Measurements from ENCODE around the gene FAAH. TPM values are rescaled to one million over a fixed set of nuclear protein-coding genes. Genes with fewer than 3 reads are reported as not detected.

The FAAH gene
- total and polyA plus RNA-seq, 2 of the 13 experiments (the other 11 are each of a cell fraction or from before 2014, with no cell fraction given): 5.4 to 11.0 TPM

DNA sequence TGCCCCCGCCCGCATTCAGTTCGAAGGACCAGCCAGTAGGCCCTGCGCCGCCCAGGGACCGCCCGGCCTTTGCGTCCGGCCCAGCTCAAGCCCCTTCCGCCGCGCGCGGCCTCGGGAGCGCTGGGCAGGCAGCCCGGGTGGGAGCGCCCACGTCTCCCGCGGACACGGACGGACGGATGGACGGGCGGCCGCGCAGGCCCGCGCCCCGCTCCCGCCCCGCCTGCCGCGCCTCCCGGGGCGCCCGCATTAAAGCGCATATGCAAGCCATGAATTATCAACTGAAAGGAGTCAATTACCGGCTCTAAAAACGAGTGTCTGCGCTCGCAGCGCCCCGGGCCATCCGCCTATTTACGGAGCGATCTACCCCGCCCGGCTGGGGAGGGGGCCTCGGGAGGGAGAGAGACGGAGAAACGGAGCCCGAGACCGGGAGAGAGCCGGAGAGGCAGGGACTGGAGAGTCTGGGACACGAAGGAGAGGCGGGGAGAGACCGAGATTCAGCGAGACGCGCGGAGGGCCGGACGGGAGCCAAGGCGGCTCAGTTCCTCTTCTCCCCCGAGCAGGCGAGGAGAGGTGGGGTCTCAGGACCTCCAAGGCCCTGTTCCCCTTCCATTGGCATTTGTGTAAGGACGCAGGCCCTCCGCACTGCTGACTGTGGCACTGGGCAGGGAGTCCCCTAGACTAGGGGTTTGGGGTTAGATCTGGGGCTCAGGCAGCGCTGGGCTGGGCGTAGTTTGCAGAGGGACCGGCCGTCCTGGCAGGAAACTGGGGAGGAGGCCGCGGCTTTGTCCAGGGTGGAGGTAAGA is 54.2 kb downstream of the FAAH start:
- no peak for TF ChIP-seq MEIS1 (CRISPR knock-in tag; IDR thresholded peaks at IDR 0.05; ENCODE audit: borderline replicate concordance)
- TF ChIP-seq EZH2 (conservative IDR thresholded peaks at IDR 0.05; ENCODE audit: low read depth, low read length): peak; percentile 28; the same call in 1 of the 2 replicates
- no peaks in the 10 kb centered on the region for H3K9me3 ChIP-seq (ENCODE audit: low read length)
- no peaks in the 10 kb centered on the region for H3K36me3 ChIP-seq (replicated peaks in 1 of 2; ENCODE audit: control insufficient read depth in 1 of 2, insufficient read depth in 2 of 2, low read length in 2 of 2)
- no peaks in the 10 kb centered on the region for H3K4me1 ChIP-seq (ENCODE audit: insufficient read depth, low read length)
- peaks cover 10 to 82% of the 10 kb centered on the region in 2 experiments for H3K27me3 ChIP-seq (ENCODE audit: control insufficient read depth in 1 of 2, insufficient read depth in 2 of 2, low read length in 2 of 2)
- in situ Hi-C loops (cut with HindIII; ENCODE audit: extremely low pct_ligation_motif_present, low pct_unique_long_range_greater_than_20kb) (loop anchor here (5.0 kb wide), 1 partner anchor 79 kb away; no protein-coding TSS in a partner anchor), intact Hi-C loops (cut with micrococcal nuclease; ENCODE audit: unreplicated experiment) (no loop called here)
- ATAC-seq (no peak), FAIRE-seq (no peak), DNase-seq (ENCODE audit: low spot score) (no peak)
- BruUV-seq (replicated peaks): no TSS peak
- H3K9ac ChIP-seq (ENCODE audit: insufficient read depth, low read depth, low read length): no peak overlapping the region
- H4K20me1 ChIP-seq (ENCODE audit: insufficient read depth, low read length): no peaks in the 10 kb centered on the region
- H2AFZ ChIP-seq (ENCODE audit: low read length): no peak overlapping the region
- H3K4me2 ChIP-seq (ENCODE audit: low read depth, low read length): no peak overlapping the region
- CTCF ChIA-PET (ENCODE audit: low intra/inter-chr PET ratio, low total read pairs): interaction anchor here (4.1 kb wide), 1 partner anchor 79 kb away, joined by 37 read pairs; no protein-coding TSS in a partner anchor
- H3K4me3 ChIP-seq (replicated peaks in 1 of 3; ENCODE audit: insufficient read depth in 1 of 3, low read depth in 2 of 3, low read length in 3 of 3): no peak overlapping the region; a peak in 1 of 6 replicates
- no peaks in the 10 kb centered on the region for H3K79me2 ChIP-seq (ENCODE audit: insufficient read depth, low read length)
- H3K27ac ChIP-seq (ENCODE audit: extremely low read length, insufficient read depth, low read length): no peak overlapping the region
- POLR2A ChIA-PET: no interaction called here
- 17% methylated on average over 38 of the region's 76 CpGs for WGBS (ENCODE audit: low lambda C conversion rate)

DNA sequence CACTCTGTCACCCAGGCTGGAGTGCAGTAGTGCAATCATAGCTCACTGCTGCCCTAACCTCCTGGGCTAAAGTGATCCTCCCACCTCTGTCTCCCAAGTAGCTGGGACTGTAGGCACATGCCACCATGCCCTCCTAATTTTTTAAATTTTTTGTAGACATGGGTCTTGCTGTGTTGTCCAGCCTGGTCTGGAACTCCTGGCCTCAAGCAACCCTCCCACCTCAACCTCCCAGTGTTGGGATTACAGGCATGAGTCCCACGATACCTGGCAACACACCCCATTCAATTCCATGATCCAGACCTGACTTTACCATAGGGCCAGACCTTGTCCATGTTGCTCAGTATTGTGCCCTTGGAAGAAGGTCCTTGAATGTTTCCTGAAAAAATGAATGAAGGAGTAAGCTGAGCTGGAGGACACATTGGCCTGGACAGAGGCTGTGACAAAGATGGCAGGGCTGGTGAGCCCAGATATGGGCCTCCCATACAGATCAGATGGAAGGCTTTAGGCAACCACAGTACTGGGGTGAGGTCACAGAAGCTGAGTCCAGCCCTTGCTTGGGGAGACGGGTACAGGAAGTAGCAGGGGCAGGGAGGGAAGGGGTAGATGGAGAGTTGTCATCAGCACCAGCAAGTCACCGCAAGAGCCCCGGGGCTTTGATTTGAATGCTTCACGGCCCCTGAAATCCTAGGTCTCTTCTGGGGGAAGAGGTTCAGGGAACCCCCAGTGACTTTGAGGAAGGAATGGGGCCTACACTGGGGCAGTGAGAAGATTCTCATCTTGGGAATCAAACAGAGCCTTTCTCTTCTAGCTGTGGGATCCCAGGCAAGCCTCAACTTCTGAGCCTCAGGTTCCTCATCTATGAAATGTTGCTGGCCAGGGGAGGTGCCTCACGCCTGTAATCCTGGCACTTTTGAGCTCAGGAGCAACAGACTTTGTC is 55.4 kb downstream of the FAAH start:
- 19% methylated on average over 5 of the region's 6 CpGs for WGBS (ENCODE audit: low lambda C conversion rate)
- Histone ChIP-seq H3K4me1 (ENCODE audit: insufficient read depth, low read length) (no peaks in the 10 kb centered on the region), H3K9ac (ENCODE audit: insufficient read depth, low read depth, low read length) (no peak overlapping the region), H3K79me2 (ENCODE audit: insufficient read depth, low read length) (no peaks in the 10 kb centered on the region), H3K36me3 (replicated peaks in 1 of 2; ENCODE audit: control insufficient read depth in 1 of 2, insufficient read depth in 2 of 2, low read length in 2 of 2) (no peaks in the 10 kb centered on the region), H3K4me3 (replicated peaks in 1 of 3; ENCODE audit: insufficient read depth in 1 of 3, low read depth in 2 of 3, low read length in 3 of 3) (no peak overlapping the region), H3K9me3 (ENCODE audit: low read length) (no peaks in the 10 kb centered on the region), H2AFZ (ENCODE audit: low read length) (no peak overlapping the region), H4K20me1 (ENCODE audit: insufficient read depth, low read length) (no peaks in the 10 kb centered on the region), H3K27me3 (ENCODE audit: control insufficient read depth in 1 of 2, insufficient read depth in 2 of 2, low read length in 2 of 2) (peaks cover 10 to 87% of the 10 kb centered on the region in 2 experiments), H3K27ac (ENCODE audit: extremely low read length, insufficient read depth, low read length) (no peak overlapping the region), H3K4me2 (ENCODE audit: low read depth, low read length) (no peak overlapping the region)
- intact Hi-C loops (cut with micrococcal nuclease; ENCODE audit: unreplicated experiment) (no loop called here), in situ Hi-C loops (cut with HindIII; ENCODE audit: extremely low pct_ligation_motif_present, low pct_unique_long_range_greater_than_20kb) (loop anchor here (5.0 kb wide), 1 partner anchor 78 kb away; no protein-coding TSS in a partner anchor)
- no TSS peak for BruUV-seq (replicated peaks)
- ChIA-PET POLR2A (no interaction called here), CTCF (ENCODE audit: low intra/inter-chr PET ratio, low total read pairs) (interaction anchor here (0.9 kb wide), 1 partner anchor 79 kb away, joined by 3 read pairs; no protein-coding TSS in a partner anchor)
- DNase-seq (ENCODE audit: low spot score) (no peak), ATAC-seq (no peak), FAIRE-seq (no peak)
- TF ChIP-seq ZC3H13 (CRISPR knock-in tag; IDR thresholded peaks at IDR 0.05) (no peak), ZNF282 (IDR thresholded peaks at IDR 0.05; ENCODE audit: partially characterized antibody) (no peak), HOXA9 (CRISPR knock-in tag; IDR thresholded peaks at IDR 0.05; ENCODE audit: borderline replicate concordance) (no peak), KAT2B (IDR thresholded peaks at IDR 0.05; ENCODE audit: borderline replicate concordance, low read depth, low read length) (no peak), SP4 (CRISPR knock-in tag; IDR thresholded peaks at IDR 0.05) (no peak), ZNF12 (CRISPR knock-in tag; IDR thresholded peaks at IDR 0.05) (no peak), ZNF17 (CRISPR knock-in tag; IDR thresholded peaks at IDR 0.05) (no peak), POLR2A (IDR thresholded peaks at IDR 0.05; ENCODE audit: insufficient read depth in 1 of 2, low read depth in 2 of 2, low read length in 2 of 2) (no peak), ZNF75D (CRISPR knock-in tag; IDR thresholded peaks at IDR 0.05; ENCODE audit: borderline replicate concordance) (no peak), HNRNPUL1 (IDR thresholded peaks at IDR 0.05; ENCODE audit: low read depth, low read length) (no peak)
- TF ChIP-seq, protein P1, sequence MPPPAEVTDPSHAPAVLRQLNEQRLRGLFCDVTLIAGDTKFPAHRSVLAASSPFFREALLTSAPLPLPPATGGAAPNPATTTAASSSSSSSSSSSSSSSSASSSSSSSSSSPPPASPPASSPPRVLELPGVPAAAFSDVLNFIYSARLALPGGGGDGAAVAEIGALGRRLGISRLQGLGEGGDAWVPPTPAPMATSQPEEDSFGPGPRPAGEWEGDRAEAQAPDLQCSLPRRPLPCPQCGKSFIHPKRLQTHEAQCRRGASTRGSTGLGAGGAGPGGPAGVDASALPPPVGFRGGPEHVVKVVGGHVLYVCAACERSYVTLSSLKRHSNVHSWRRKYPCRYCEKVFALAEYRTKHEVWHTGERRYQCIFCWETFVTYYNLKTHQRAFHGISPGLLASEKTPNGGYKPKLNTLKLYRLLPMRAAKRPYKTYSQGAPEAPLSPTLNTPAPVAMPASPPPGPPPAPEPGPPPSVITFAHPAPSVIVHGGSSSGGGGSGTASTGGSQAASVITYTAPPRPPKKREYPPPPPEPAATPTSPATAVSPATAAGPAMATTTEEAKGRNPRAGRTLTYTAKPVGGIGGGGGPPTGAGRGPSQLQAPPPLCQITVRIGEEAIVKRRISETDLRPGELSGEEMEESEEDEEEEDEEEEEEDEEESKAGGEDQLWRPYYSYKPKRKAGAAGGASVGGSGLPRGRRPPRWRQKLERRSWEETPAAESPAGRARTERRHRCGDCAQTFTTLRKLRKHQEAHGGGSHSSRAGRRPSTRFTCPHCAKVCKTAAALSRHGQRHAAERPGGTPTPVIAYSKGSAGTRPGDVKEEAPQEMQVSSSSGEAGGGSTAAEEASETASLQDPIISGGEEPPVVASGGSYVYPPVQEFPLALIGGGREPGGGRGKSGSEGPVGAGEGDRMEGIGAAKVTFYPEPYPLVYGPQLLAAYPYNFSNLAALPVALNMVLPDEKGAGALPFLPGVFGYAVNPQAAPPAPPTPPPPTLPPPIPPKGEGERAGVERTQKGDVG (CRISPR knock-in tag; IDR thresholded peaks at IDR 0.05; ENCODE audit: borderline replicate concordance): no peak
